Central memory CD4-positive, alpha-beta T cell (primary cell): ENCODE data around the gene NUP214.
"Not testable (repeated sequence)": the region's sequence is repeated elsewhere in the genome, so short reads cannot be mapped to it uniquely, and the experiment has no call there.

ENCODE experiments used
- DNase-seq: peaks from one replicate; pipeline ENCODE4 v3.0.0; 2022

The NUP214 gene

GRCh38 chr9:131116281-131117120 lies 8.9 kb upstream of the NUP214 start:
- no peak for DNase-seq

GRCh38 chr9:131117121-131117761 lies 8.1 kb upstream of the NUP214 start:
- DNase-seq: no peak

GRCh38 chr9:131117762-131118145 lies 7.6 kb upstream of the NUP214 start:
- DNase-seq: no peak

GRCh38 chr9:131119600-131119999 lies 5.8 kb upstream of the NUP214 start:
- no peak for DNase-seq

DNA sequence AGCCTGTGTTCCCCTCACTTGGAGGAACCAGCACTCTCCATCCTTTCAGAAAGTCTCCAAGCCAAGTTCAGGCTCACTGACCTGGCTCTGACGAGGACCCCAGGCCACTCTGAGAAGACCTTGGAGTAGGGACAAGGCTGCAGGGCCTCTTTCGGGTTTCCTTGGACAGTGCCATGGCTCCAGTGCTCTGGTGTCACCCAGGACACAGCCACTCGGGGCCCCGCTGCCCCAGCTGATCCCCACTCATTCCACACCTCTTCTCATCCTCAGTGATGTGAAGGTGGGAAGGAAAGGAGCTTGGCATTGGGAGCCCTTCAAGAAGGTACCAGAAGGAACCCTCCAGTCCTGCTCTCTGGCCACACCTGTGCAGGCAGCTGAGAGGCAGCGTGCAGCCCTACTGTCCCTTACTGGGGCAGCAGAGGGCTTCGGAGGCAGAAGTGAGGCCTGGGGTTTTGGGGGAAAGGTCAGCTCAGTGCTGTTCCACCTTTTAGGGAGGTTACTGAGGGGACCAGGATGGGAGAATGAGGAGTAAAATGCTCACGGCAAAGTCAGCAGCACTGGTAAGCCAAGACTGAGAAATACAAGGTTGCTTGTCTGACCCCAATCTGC lies 4.7 kb upstream of the NUP214 start:
- no peak for DNase-seq

DNA sequence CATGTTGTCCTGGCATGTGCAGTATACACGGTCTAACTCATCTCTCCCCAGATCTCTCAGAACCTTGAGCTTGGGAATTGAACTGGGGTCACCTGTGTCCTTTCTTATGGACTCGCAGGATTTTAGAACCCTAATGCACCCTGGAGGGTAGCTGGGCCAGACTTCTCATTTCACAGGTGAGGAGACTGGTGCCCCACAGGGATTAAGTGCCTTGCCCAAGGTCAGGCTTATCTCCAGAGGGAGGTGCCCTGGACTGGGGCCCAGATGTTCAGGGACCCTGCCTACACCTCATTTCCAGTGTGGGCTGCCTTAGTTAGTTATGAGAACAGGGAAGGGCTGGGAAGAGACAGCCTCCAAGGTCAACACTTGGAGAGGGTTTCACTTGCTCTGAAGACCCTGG lies 4.0 kb upstream of the NUP214 start:
- no peak for DNase-seq

DNA sequence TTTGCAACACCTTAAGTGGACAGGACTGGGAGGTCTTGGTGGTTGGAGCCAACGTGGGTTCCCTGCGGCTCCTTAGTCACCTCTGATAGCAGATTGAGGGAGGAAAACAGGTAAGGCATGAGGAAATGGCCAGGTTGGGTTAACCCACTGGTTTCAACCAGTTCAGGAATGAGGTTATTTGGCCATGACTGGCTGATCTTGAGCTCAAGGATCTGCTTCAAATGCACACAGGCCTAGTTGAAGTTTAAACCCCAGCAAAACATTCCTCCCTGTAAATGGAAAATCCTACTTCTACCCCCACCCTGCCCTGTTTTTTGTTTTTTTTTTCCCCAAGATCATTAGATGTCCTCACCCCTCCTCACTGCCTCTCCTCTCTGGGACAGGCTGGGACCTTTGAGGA lies 3.2 kb upstream of the NUP214 start:
- no peak for DNase-seq

GRCh38 chr9:131125038-131125287 lies 423 bp upstream of the NUP214 start:
- no peak for DNase-seq

- no peak for DNase-seq
These were observed 657 bp downstream of the NUP214 start for GRCh38 chr9:131126059-131126426.

DNA sequence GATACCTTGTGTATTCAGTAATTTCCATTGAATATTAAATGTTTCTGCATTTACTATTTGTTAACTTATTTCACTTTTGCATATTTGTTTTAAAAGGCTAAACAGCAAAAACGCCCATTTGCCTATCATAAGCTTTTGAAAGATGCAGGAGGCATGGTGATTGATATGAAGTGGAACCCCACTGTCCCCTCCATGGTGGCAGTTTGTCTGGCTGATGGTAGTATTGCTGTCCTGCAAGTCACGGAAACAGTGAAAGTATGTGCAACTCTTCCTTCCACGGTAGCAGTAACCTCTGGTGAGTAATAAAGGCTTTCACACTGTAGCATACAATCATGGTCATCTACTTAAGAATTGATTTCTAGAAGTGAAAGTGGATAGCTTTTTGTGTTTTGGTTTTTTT lies 3.8 kb downstream of the NUP214 start:
- no peak for DNase-seq

DNA sequence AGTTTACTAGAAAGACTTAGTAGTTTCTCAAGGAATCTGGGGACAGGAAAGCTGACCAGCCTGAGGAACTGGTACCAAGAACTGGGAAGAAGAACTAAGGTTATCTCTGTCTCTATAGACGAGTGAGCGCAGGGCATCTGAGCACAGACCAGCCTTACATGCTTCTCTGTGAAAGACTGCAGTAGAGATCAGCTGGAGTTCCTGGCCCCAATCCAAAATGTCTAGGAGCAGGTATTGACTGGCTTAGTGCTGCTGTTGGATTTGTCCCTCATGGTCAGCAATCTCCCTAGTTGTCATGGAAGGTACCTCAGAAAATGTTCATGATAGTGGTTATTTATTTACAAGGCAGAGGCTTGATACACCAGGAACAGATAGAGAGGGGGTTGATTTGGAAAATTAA lies 13.3 kb downstream of the NUP214 start:
- DNase-seq: no peak

DNA sequence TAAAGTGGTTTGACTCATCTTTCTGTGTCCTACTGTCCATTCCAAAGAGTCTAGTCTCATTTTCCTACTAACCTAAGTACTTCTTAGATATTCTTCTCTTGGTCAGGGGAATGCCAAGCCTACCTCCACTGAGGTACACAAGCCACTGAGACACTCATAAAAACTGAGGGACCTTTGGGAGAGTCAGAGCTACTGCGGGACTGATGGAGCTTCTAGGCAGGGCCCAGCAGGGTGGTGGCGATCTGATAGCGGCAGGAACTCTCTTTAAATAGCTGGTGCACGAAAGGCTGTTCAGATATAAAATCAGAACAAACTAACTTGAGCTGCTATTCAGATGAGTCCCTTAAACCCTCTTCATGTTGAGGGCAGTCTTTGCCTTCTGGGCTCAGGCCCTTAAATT lies 14.7 kb downstream of the NUP214 start:
- DNase-seq: no peak

GRCh38 chr9:131140550-131140949 lies 15.2 kb downstream of the NUP214 start:
- no peak for DNase-seq

DNA sequence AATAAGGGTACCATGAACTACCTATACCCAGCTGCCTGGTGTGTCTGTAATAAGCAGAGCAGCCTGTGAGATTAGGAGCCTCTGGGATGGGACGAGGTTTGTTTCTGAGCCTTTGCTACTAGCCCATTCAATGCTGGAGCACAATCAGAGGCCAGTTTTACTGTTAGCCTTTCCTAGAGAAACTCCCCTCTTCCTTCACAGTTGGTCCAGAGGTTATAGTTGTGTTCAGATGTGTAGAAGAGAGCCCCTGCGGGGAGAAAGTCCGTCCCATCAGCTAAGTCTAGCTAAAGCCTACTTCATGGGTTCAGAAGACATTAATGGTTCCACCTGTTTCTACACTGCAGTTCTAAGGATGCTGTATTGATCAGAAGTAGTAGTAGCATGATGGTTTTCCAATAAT lies 16.8 kb downstream of the NUP214 start:
- DNase-seq: no peak

DNA sequence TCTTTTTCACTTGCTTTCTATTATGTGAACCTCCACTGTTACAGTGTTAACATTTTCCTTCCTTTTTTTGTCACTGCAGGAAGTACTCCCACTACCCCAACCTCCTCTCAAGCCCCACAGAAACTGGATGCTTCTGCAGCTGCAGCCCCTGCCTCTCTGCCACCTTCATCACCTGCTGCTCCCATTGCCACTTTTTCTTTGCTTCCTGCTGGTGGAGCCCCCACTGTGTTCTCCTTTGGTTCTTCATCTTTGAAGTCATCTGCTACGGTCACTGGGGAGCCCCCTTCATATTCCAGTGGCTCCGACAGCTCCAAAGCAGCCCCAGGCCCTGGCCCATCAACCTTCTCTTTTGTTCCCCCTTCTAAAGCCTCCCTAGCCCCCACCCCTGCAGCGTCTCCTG lies 18.8 kb downstream of the NUP214 start:
- no peak for DNase-seq

DNA sequence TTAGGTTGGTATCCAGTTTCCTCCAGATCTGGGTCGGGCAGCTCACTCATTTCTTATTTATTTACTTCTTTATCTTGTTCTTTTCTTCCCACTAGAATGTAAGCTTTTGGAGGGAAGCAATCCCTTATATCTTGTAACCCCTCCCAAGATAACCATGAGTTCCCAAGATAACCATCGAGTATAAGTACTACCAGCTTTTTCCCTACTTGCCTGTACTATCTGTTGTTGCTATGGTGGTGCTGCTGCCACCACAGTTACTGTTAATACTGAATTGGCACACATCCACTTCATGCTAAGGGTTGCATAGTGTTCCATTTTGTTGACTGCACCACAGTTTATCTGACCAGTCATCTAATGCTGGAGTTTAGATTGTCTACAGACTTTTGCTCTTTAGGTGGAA lies 19.9 kb downstream of the NUP214 start:
- DNase-seq: no peak

DNA sequence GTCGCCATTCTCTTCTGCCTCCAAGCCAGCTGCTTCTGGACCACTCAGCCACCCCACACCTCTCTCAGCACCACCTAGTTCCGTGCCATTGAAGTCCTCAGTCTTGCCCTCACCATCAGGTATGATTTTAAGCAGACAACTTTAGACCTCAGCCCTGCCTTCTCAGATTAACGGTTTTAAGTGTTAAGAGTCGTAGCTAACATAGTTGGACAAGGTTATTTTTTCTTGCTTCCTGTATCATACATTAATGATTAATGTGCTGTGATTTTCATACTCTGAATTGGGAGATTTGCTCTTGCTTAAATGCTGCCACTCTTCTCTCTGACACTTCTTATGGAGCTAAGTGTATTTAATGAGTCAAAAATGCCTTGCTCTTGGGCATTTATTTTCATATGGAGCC lies 20.8 kb downstream of the NUP214 start:
- no peak for DNase-seq

DNA sequence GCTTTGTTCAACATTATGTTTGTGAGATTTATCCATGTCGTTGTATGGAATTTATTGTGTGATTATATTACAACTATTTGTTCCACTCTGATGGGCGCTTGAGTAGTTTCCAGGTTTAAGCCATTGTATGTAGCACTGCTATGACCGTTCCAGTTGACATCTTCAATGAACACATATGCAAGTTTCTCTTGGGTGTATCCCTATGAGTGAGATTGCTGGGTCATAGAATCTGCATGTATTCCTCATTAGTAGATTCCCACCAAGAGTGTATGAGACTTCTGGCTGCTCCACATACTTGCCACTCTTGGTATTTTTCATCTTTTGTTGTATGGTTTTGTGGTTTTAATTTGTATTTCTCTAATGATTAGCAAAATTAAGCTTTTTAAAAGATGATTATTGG lies 22.9 kb downstream of the NUP214 start:
- DNase-seq: no peak

GRCh38 chr9:131148966-131149687 lies 23.7 kb downstream of the NUP214 start:
- DNase-seq: no peak

DNA sequence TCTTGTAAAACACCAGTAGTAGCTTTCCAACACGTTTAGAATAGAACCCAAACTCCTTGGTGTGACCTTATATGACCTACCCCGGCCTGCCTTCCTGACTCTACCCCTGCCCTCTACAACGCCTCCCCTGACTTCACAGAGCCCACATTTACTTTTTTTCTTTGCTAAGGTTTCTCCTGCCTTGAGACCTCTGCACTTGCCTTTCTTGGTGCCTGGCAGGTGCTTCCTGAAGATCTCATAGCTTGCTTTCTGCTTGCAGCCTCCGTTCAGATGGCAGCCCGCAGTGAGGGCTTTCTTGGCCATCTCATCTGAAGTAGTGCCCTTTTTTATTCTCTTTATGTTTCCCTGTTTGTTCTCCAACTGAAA lies 24.3 kb downstream of the NUP214 start:
- DNase-seq: no peak

GRCh38 chr9:131153595-131153994 lies 28.2 kb downstream of the NUP214 start:
- no peak for DNase-seq

DNA sequence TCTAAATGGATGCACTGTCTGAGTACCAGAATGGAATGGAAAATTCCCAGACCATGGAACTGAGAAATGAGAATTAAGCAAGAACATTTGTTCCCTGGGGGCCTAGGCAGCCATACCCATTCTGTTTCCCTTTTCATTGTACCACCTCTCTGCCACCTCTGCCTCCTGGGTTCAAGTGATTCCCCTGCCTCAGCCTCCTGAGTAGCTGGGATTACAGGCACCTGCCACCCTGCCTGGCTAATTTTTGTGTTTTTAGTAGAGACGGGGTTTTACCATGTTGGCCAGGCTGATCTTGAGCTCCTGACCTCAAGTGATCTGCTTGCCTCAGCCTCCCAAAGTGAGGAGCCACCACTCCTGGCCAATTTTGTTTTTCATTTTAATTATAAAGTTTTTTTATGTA lies 33.3 kb downstream of the NUP214 start:
- DNase-seq: not testable (repeated sequence)

DNA sequence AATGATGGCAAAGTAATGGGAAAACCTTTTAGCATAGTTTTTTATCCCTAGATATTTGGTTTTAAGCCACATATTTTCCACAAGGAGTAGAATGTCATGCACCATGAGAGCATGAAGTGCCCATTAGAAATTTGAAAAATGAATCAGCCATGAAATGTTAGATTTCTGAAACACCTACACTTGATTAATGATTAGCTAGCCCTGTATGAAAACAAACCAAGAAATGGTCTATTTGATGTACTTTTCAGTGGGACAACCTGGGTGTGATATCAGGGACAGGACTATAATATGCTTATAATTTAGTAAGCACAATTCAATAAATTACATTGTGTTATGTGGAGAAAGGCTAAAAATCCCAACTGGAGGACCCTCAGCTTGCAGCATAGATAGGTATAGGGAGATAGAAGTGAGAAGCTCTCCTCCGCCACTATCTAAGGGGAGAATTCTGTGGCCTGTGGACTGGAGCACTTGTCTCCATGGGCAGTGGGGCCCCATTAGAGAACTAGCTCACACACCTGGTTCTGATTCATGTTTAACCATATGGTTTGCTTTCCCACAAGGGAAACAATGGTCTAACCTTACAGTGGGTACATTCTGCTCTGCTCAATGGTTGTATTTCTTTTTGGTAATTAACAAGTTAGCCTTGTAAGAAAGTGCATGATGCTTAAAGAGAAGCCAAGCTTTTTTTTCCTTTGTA lies 35.2 kb downstream of the NUP214 start:
- no peak for DNase-seq
